B cell (primary cell): Measurements from ENCODE around the gene LCE3A. TPM values are rescaled to one million over a fixed set of nuclear protein-coding genes. Genes with fewer than 3 reads are reported as not detected.

ENCODE experiments used
- ATAC-seq: fragments of 200-7000 bp; cut with Tn5 transposase; one replicate; pipeline ENCODE4 v1.10.0; 2021; ENCODE audit warnings: low read depth, mild to moderate bottlenecking, moderate number of reproducible peaks, moderate library complexity
- CTCF ChIA-PET: fragments of 350-600 bp; sonication (Branson Sonifier 250); formaldehyde crosslinking; loops from one replicate; lab custom pipeline; 2021; ENCODE audit warnings: antibody characterized with exemption, inconsistent platforms; lab: Charles Lee
- POLR2A ChIA-PET: fragments of 350-600 bp; sonication (Branson Sonifier 250); formaldehyde crosslinking; loops from one replicate; lab custom pipeline; 2021; ENCODE audit warnings: antibody characterized with exemption; lab: Charles Lee
- DNase-seq: peaks from one replicate; pipeline ENCODE4 v3.0.0; 2013
- H2AFZ ChIP-seq: 2 replicates; pipeline ENCODE4 v1.6.1; 2012; ENCODE audit warnings: mild to moderate bottlenecking, low read depth, low read length; ENCODE audit not compliant: insufficient read depth, poor library complexity, severe bottlenecking
- H3K27ac ChIP-seq, 2 donors: 1 replicate in 1 of 2; 2 replicates in 1 of 2; pipeline ENCODE4 v1.5.1; 2012 to 2013; ENCODE audit warnings: low read length in 2 of 2, mild to moderate bottlenecking in 2 of 2, moderate library complexity in 1 of 2
- H3K27me3 ChIP-seq, 4 experiments: fragments of 200-600 bp in 1 of 4; sonication (generic) in 1 of 4; replicated peaks in 1 of 4; 1 replicate in 2 of 4; 2 replicates in 2 of 4; pipeline versions ENCODE4 v1.6.1 to v1.7.0; 2013 to 2016; ENCODE audit warnings: low read length in 3 of 4, mild to moderate bottlenecking in 2 of 4, mixed read lengths in 1 of 4, moderate library complexity in 1 of 4; ENCODE audit not compliant: insufficient read depth in 4 of 4, control insufficient read depth in 3 of 4; ENCODE audit errors: control extremely low read depth in 1 of 4
- H3K36me3 ChIP-seq, 2 experiments: replicated peaks in 1 of 2; 1 replicate in 1 of 2; 2 replicates in 1 of 2; pipeline versions ENCODE4 v1.6.1 to v1.7.1; 2013; ENCODE audit warnings: low read length in 1 of 2; ENCODE audit not compliant: insufficient read depth in 2 of 2, control insufficient read depth in 1 of 2; ENCODE audit errors: control extremely low read depth in 1 of 2, extremely low read depth in 1 of 2
- H3K4me1 ChIP-seq, 2 donors: fragments of 200-600 bp in 1 of 2; sonication (generic) in 1 of 2; 1 replicate in 1 of 2; 2 replicates in 1 of 2; pipeline versions ENCODE4 v1.5.1 to v1.6.1; 2013 to 2017; ENCODE audit warnings: low read length in 2 of 2; ENCODE audit not compliant: control insufficient read depth in 2 of 2, insufficient read depth in 2 of 2
- H3K4me2 ChIP-seq: replicated peaks from 2 replicates; pipeline ENCODE3; 2012; ENCODE audit warnings: mild to moderate bottlenecking, low read depth, low read length; ENCODE audit not compliant: poor library complexity, severe bottlenecking
- H3K4me3 ChIP-seq, 5 experiments: fragments of 200-600 bp in 1 of 5; sonication (generic) in 1 of 5; 1 replicate in 3 of 5; 2 replicates in 2 of 5; pipeline versions ENCODE4 v1.5.1 to v1.7.0; 2011 to 2016; ENCODE audit warnings: low read length in 4 of 5, mild to moderate bottlenecking in 4 of 5, low read depth in 2 of 5, control low read depth in 1 of 5, moderate library complexity in 1 of 5; ENCODE audit not compliant: insufficient read depth in 1 of 5; ENCODE audit errors: control extremely low read depth in 1 of 5, extremely low read depth in 1 of 5
- H3K79me2 ChIP-seq: fragments of 200-600 bp; sonication (generic); one replicate; pipeline ENCODE4 v1.6.0; 2016; ENCODE audit warnings: low read length; ENCODE audit not compliant: control insufficient read depth, insufficient read depth
- H3K9ac ChIP-seq: fragments of 200-600 bp; sonication (generic); 2 replicates; pipeline ENCODE4 v1.6.1; 2017; ENCODE audit warnings: mild to moderate bottlenecking, low read length, moderate library complexity
- H3K9me3 ChIP-seq, 3 donors: one replicate each; pipeline versions ENCODE4 v1.6.1 to v1.7.1; 2013; ENCODE audit warnings: low read length in 2 of 3; ENCODE audit not compliant: control insufficient read depth in 2 of 3, insufficient read depth in 1 of 3; ENCODE audit errors: control extremely low read depth in 1 of 3
- H4K20me1 ChIP-seq: 2 replicates; pipeline ENCODE4 v1.6.0; 2012; ENCODE audit warnings: mild to moderate bottlenecking, low read length; ENCODE audit not compliant: insufficient read depth, control insufficient read depth, poor library complexity, severe bottlenecking
- H3K27ac Mint-ChIP-seq: one replicate; pipeline ENCODE4 v1.8.0; 2021; ENCODE audit warnings: mixed read lengths
- H3K27me3 Mint-ChIP-seq: one replicate; pipeline ENCODE4 v1.8.0; 2021; ENCODE audit warnings: mixed read lengths
- H3K4me1 Mint-ChIP-seq: one replicate; pipeline ENCODE4 v1.8.0; 2021; ENCODE audit warnings: mixed read lengths
- H3K4me3 Mint-ChIP-seq: one replicate; pipeline ENCODE4 v1.8.0; 2021; ENCODE audit warnings: mixed read lengths
- H3K9me3 Mint-ChIP-seq: one replicate; pipeline ENCODE4 v1.8.0; 2022; ENCODE audit warnings: mixed read lengths; ENCODE audit not compliant: insufficient read depth
- EZH2 ChIP-seq: IDR thresholded peaks from 2 replicates; pipeline ENCODE4 v1.6.1; 2012; ENCODE audit warnings: borderline replicate concordance, low read depth, mild to moderate bottlenecking, moderate library complexity, low read length; ENCODE audit not compliant: insufficient read depth, poor library complexity, severe bottlenecking
- WGBS: methylation state at CpG from one replicate; pipeline ENCODE4 v1.1.5; 2013; ENCODE audit warnings: missing lambda C conversion rate; ENCODE audit not compliant: insufficient coverage; 5-methylcytosine and 5-hydroxymethylcytosine counted together
- intact Hi-C: fragments of 100-400 bp; cut with micrococcal nuclease; formaldehyde crosslinking; loops from one replicate; pipeline ENCODE4 v1.10.0; 2022
- polyA plus RNA-seq: library from polyadenylated mRNA; depleted of rRNA; stranded (reverse); fragments of >200 nt; gene quantifications from 2 replicates; pipeline ENCODE4 v1.2.3, GENCODE V29; 2012
- total RNA-seq, 2 donors: library from RNA; stranded (reverse); fragments of 120-200 nt in 1 of 2; gene quantifications; 1 replicate in 1 of 2; 2 replicates in 1 of 2; pipeline versions ENCODE4 v1.2.3 to v1.2.4, GENCODE V29; 2013 to 2022
- TF ChIP-seq, protein P1 (sequence below): fragments of 200-600 bp; IDR thresholded peaks from one replicate; pipeline ENCODE4 v1.8.0; 2022; ENCODE audit warnings: antibody characterized with exemption, mild to moderate bottlenecking

The LCE3A gene
- total and polyA plus RNA-seq, 2 donors (not counting 1 experiment from before 2014, with no cell fraction given): not detected

DNA sequence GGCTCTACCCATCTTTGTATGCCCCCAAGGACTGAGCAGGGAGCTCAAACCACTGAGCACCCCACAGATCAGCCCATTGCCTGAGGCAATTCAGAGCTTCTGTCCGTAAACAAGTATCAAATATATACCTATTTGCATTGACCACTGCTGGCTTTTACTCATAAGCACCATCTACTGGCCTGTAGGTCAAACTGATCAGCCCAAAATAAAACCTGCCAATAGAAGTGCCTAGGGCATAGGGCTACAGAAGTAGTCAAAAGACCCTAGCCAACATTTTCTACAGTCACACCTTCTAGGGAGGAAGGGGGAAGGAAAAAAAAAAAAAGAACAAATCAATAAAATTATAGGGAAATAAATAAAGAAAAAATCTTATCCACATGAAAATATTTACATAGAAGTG, 37.3 kb downstream of the LCE3A start:
- Histone ChIP-seq H4K20me1 (no peaks in the 10 kb centered on the region), H3K79me2 (no peaks in the 10 kb centered on the region), H3K4me3 (no peak overlapping the region), H2AFZ (no peak overlapping the region), H3K27ac (no peak overlapping the region), H3K9ac (no peak overlapping the region), H3K27me3 (no peaks in the 10 kb centered on the region), H3K4me2 (no peak overlapping the region), H3K36me3 (no peaks in the 10 kb centered on the region), H3K9me3 (peaks cover 0 to 1% (median 0%) of the 10 kb centered on the region in 3 donors), H3K4me1 (no peaks in the 10 kb centered on the region)
- CTCF ChIA-PET: no interaction called here
- WGBS: no CpG with 5 or more reads among the region's 1 CpG
- ATAC-seq: no peak
- Mint-ChIP-seq H3K4me1 (no peaks in the 10 kb centered on the region), H3K4me3 (no peak overlapping the region), H3K27me3 (peaks cover 2% of the 10 kb centered on the region), H3K27ac (no peak overlapping the region), H3K9me3 (no peaks in the 10 kb centered on the region)
- TF ChIP-seq EZH2: no peak
- TF ChIP-seq, protein P1, sequence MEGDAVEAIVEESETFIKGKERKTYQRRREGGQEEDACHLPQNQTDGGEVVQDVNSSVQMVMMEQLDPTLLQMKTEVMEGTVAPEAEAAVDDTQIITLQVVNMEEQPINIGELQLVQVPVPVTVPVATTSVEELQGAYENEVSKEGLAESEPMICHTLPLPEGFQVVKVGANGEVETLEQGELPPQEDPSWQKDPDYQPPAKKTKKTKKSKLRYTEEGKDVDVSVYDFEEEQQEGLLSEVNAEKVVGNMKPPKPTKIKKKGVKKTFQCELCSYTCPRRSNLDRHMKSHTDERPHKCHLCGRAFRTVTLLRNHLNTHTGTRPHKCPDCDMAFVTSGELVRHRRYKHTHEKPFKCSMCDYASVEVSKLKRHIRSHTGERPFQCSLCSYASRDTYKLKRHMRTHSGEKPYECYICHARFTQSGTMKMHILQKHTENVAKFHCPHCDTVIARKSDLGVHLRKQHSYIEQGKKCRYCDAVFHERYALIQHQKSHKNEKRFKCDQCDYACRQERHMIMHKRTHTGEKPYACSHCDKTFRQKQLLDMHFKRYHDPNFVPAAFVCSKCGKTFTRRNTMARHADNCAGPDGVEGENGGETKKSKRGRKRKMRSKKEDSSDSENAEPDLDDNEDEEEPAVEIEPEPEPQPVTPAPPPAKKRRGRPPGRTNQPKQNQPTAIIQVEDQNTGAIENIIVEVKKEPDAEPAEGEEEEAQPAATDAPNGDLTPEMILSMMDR: no peak
- POLR2A ChIA-PET: no interaction called here
- intact Hi-C loops: no loop called here
- DNase-seq: no peak

DNA sequence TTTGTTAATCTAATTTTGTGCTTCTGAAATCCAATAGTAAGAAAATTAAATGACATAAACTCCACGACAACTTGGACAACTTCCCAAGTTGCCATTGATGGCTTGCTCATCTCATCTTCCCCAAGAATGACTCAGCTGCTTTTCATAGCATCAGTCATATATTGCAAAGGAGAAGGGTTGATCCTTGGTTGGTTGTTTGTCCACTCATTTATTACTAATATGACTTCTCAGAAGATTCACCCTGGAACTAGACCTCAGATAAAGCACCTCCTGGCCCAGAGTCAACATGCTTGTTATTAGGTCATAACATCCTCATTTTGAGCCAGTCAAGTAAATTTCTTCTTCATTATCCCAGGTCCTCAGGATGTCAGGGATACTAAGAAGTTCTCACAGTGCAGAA, 40.3 kb downstream of the LCE3A start:
- H3K79me2 ChIP-seq: no peaks in the 10 kb centered on the region
- TF ChIP-seq, protein P1: no peak
- TF ChIP-seq EZH2: no peak
- H3K27me3 Mint-ChIP-seq: peaks cover 9% of the 10 kb centered on the region
- H3K4me3 ChIP-seq: no peak overlapping the region
- H3K4me1 Mint-ChIP-seq: no peaks in the 10 kb centered on the region
- DNase-seq (no peak), ATAC-seq (no peak)
- no peak overlapping the region for H2AFZ ChIP-seq
- H3K9me3 Mint-ChIP-seq: no peaks in the 10 kb centered on the region
- no peaks in the 10 kb centered on the region for H3K27me3 ChIP-seq
- no peaks in the 10 kb centered on the region for H3K4me1 ChIP-seq
- no peak overlapping the region for H3K9ac ChIP-seq
- H3K9me3 ChIP-seq: peaks cover 0 to 1% (median 0%) of the 10 kb centered on the region in 3 donors
- ChIA-PET POLR2A (no interaction called here), CTCF (no interaction called here)
- no peak overlapping the region for H3K4me3 Mint-ChIP-seq
- no peak overlapping the region for H3K27ac ChIP-seq
- intact Hi-C loops: no loop called here
- no peaks in the 10 kb centered on the region for H3K36me3 ChIP-seq
- H3K4me2 ChIP-seq: no peak overlapping the region
- no CpG with 5 or more reads among the region's 1 CpG for WGBS
- H3K27ac Mint-ChIP-seq: no peak overlapping the region
- no peaks in the 10 kb centered on the region for H4K20me1 ChIP-seq
